Colonic mucosa (tissue), 4 donors: ENCODE results near the gene CASD1. TPM values are rescaled to one million over a fixed set of nuclear protein-coding genes. Genes with fewer than 3 reads are reported as not detected.

ENCODE experiments used
- DNase-seq: peaks from one replicate; pipeline ENCODE4 v3.0.0-alpha.2; 2020
- H3K27ac ChIP-seq: fragments of 200-600 bp; one replicate; pipeline ENCODE4 v1.8.0; 2021
- H3K27me3 ChIP-seq: fragments of 200-600 bp; one replicate; pipeline ENCODE4 v1.8.0; 2021
- H3K36me3 ChIP-seq: fragments of 200-600 bp; one replicate; pipeline ENCODE4 v1.8.0; 2021
- H3K4me1 ChIP-seq: fragments of 200-600 bp; one replicate; pipeline ENCODE4 v1.8.0; 2021; ENCODE audit warnings: mild to moderate bottlenecking
- H3K4me3 ChIP-seq: fragments of 200-600 bp; one replicate; pipeline ENCODE4 v1.8.0; 2021
- H3K9ac ChIP-seq, 2 donors: one replicate each; pipeline ENCODE4 v1.7.0; 2013; ENCODE audit warnings: control low read depth in 2 of 2, low read depth in 2 of 2, low read length in 2 of 2
- H3K9me3 ChIP-seq: fragments of 200-600 bp; one replicate; pipeline ENCODE4 v1.8.0; 2021
- intact Hi-C: fragments of 100-400 bp; cut with DNase I; formaldehyde crosslinking; loops from one replicate; pipeline ENCODE4 v1.14.1; 2022
- total RNA-seq, 2 donors: library from RNA; stranded (reverse); fragmentation: NEBNext Ultra II Directional in 1 of 2; extraction: Animal tissue kit (Norgen Biotek cat#: 25700) in 1 of 2; gene quantifications; one replicate each; pipeline ENCODE4 v1.2.1, GENCODE V29; 2021
- TF ChIP-seq, protein P1 (sequence below): fragments of 200-600 bp; IDR thresholded peaks from one replicate; pipeline ENCODE4 v1.8.0; 2022; ENCODE audit warnings: antibody characterized with exemption, mild to moderate bottlenecking
- donor health status: healthy.
- donor health status: DM: no; HTN: no; CAD: no.
- donor health status: DM: no; HTN: no; CAD: no.

The CASD1 gene
- total RNA-seq, 2 donors from 2014 or later = 39.7 to 54.4 TPM

DNA sequence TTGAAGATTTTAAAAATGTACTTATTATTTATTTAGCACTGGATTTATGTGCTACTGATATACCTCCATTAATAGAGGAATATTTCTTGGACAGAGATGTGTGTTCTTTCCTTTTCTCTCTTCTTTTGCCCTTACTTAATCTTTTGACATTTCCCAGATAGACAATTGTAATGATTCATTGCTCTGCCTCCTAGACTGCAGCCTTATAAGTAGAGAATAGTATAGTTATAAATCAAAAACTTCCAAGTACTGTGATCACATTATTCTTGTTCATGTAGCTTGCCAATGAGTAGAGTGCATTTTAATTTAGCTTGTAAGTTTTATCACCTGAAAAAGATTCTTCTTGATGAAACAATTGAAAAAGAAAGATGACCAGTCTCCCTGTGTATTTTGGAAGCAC is 47.6 kb downstream of the CASD1 start:
- Histone ChIP-seq H3K36me3 (no peaks in the 10 kb centered on the region), H3K4me3 (no peak overlapping the region), H3K9me3 (no peaks in the 10 kb centered on the region), H3K27me3 (no peaks in the 10 kb centered on the region), H3K9ac (no peak overlapping the region), H3K4me1 (peaks cover 3% of the 10 kb centered on the region), H3K27ac (no peak overlapping the region)
- TF ChIP-seq, protein P1, sequence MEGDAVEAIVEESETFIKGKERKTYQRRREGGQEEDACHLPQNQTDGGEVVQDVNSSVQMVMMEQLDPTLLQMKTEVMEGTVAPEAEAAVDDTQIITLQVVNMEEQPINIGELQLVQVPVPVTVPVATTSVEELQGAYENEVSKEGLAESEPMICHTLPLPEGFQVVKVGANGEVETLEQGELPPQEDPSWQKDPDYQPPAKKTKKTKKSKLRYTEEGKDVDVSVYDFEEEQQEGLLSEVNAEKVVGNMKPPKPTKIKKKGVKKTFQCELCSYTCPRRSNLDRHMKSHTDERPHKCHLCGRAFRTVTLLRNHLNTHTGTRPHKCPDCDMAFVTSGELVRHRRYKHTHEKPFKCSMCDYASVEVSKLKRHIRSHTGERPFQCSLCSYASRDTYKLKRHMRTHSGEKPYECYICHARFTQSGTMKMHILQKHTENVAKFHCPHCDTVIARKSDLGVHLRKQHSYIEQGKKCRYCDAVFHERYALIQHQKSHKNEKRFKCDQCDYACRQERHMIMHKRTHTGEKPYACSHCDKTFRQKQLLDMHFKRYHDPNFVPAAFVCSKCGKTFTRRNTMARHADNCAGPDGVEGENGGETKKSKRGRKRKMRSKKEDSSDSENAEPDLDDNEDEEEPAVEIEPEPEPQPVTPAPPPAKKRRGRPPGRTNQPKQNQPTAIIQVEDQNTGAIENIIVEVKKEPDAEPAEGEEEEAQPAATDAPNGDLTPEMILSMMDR = no peak
- intact Hi-C loops = no loop called here
- no peak for DNase-seq

DNA sequence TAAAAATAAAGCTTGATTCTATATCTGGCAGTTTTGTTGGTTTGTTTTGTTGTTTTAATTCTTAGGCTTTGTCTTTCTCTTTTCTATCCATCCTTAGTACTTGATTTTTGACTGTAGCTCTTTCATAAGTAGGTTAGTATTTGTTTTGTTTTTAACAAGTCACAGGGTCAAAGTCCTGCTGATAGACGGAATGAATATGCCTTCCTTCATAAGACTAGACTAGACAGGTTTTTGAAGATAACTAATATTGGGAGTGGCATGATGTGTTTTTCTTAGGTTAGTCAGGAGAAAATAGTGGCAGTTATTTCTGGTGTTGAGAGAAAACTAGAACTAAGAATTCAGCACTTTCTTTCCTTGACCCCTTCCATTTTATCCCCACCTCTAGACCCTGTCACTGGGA is 50.4 kb downstream of the CASD1 start:
- DNase-seq = no peak
- intact Hi-C loops = no loop called here
- H3K9me3 ChIP-seq = no peaks in the 10 kb centered on the region
- no peak overlapping the region for H3K27ac ChIP-seq
- no peak overlapping the region for H3K9ac ChIP-seq
- no peaks in the 10 kb centered on the region for H3K36me3 ChIP-seq
- H3K4me1 ChIP-seq = peaks cover 3% of the 10 kb centered on the region
- H3K4me3 ChIP-seq = no peak overlapping the region
- TF ChIP-seq, protein P1 = no peak
- no peaks in the 10 kb centered on the region for H3K27me3 ChIP-seq

DNA sequence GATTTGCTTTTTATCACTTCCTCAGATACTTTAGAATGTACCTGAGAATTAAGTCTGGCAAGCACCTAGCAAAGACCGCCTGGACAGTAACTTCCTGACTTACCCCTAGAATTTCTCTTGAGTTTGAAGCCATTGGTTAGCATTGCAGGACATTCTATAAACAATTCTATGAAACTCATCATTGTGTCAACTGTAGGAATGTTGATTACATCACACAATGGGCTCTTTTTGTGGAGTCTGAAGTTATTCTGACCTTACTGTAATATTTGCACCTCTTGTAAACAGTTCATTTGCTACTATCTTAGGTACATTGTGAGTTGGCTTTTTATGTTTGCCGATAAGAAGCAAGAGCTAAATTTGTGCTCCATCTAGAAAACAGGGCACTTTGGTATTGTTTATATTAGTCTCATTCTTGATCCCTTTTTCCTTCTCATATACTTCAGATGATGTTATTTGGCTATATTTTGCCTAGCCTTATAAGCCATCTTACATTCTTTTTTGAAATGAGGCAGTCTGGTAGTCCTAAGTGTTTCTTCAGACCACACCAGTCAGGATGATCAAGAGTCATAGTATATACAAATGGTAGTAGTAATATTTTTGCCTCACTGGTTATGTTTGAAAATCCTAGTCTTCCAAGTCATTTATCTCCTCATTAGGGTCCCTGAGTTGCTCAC is 52.4 kb downstream of the CASD1 start:
- no peaks in the 10 kb centered on the region for H3K36me3 ChIP-seq
- no peak overlapping the region for H3K27ac ChIP-seq
- H3K9ac ChIP-seq = no peak overlapping the region
- H3K4me3 ChIP-seq = no peak overlapping the region
- DNase-seq = no peak
- peaks cover 3% of the 10 kb centered on the region for H3K4me1 ChIP-seq
- intact Hi-C loops = no loop called here
- TF ChIP-seq, protein P1 = no peak
- H3K27me3 ChIP-seq = no peaks in the 10 kb centered on the region
- H3K9me3 ChIP-seq = no peaks in the 10 kb centered on the region

DNA sequence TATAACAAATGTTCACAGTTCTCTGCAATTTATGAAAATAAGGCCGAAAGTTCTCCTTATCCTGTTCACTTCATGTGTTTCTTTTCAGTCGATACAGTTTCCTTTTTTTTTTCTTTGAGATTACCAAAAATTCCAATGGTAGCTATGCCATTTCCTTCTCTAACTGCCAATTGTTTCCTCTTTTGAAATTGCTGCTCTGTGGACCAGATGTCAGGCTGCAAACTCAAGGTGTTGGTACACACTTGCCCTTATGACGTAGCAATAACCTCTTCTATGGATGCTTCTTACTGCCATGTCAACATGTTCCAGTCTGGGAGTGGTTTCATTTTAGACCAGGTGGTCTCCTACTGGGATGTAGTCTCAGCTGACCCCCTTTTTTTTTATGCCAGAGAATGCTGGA is 52.9 kb downstream of the CASD1 start:
- no peak overlapping the region for H3K9ac ChIP-seq
- H3K4me1 ChIP-seq = peaks cover 3% of the 10 kb centered on the region
- H3K4me3 ChIP-seq = no peak overlapping the region
- no peaks in the 10 kb centered on the region for H3K27me3 ChIP-seq
- no peak for DNase-seq
- H3K9me3 ChIP-seq = no peaks in the 10 kb centered on the region
- intact Hi-C loops = no loop called here
- TF ChIP-seq, protein P1 = no peak
- H3K36me3 ChIP-seq = no peaks in the 10 kb centered on the region
- no peak overlapping the region for H3K27ac ChIP-seq

DNA sequence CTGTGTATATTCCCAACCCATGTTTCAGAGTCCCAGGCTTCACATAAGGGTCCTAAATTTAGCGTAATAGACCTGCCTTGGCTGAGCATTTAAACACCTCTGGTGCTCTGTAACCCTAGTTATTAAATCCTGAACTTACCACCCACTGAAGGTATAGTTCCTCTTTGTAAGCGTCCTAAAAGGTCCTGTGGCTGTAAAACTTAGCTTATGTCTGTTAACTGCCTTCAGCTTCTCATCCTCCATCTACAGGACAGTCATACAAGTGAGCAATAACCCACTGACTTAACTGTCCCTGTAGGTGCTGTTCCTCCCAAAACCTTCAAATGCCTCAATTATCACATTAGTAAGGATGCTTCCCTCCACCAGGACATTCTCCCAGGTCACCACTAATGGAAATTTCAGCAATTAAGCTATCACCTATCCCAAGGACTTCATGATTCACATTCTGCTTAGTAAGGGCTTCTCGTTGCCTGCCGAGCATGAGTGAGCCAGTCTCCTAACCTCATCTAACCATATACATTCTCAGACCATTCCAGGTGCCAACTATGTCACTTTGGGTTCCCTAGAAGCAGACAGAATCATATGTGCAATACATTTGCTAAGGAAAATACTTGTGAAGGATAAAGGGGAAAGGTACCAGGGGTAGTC is 55.8 kb downstream of the CASD1 start:
- Histone ChIP-seq H3K27me3 (no peaks in the 10 kb centered on the region), H3K36me3 (no peaks in the 10 kb centered on the region), H3K4me3 (no peak overlapping the region), H3K4me1 (no peaks in the 10 kb centered on the region), H3K27ac (no peak overlapping the region), H3K9ac (no peak overlapping the region), H3K9me3 (no peaks in the 10 kb centered on the region)
- TF ChIP-seq, protein P1 = no peak
- intact Hi-C loops = no loop called here
- no peak for DNase-seq
